Trophoblast cell (in vitro differentiated cells and primary cell): Measurements from ENCODE around the gene STRIP1.

Experiments
- DNase-seq, 2 donors: peaks; one replicate each; pipeline ENCODE4 v3.0.0-alpha.2; 2016
- H2AFZ ChIP-seq: 2 replicates; pipeline ENCODE4 v1.6.1; 2013; ENCODE audit warnings: low read length, moderate library complexity, mild to moderate bottlenecking; ENCODE audit not compliant: insufficient read depth, poor library complexity
- H2AK5ac ChIP-seq: 2 replicates; pipeline ENCODE4 v1.6.1; 2013; ENCODE audit warnings: mild to moderate bottlenecking, low read length
- H2BK120ac ChIP-seq: 2 replicates; pipeline ENCODE4 v1.6.1; 2013; ENCODE audit warnings: low read length, mild to moderate bottlenecking, moderate library complexity; ENCODE audit not compliant: insufficient read depth, poor library complexity
- H2BK12ac ChIP-seq: 2 replicates; pipeline ENCODE4 v1.6.1; 2013; ENCODE audit warnings: mild to moderate bottlenecking, low read length, moderate library complexity
- H2BK5ac ChIP-seq: 2 replicates; pipeline ENCODE4 v1.6.1; 2013; ENCODE audit warnings: low read length, low read depth, moderate library complexity, mild to moderate bottlenecking; ENCODE audit not compliant: poor library complexity
- H3K14ac ChIP-seq: 2 replicates; pipeline ENCODE4 v1.6.1; 2013; ENCODE audit warnings: mild to moderate bottlenecking, low read length
- H3K18ac ChIP-seq: 2 replicates; pipeline ENCODE4 v1.6.1; 2013; ENCODE audit warnings: mild to moderate bottlenecking, low read length
- H3K23ac ChIP-seq: 2 replicates; pipeline ENCODE4 v1.6.1; 2013; ENCODE audit warnings: low read length
- H3K27ac ChIP-seq: 2 replicates; pipeline ENCODE4 v1.5.1; 2013; ENCODE audit warnings: low read depth, mild to moderate bottlenecking, inconsistent platforms, low read length, moderate library complexity
- H3K27me3 ChIP-seq: 2 replicates; pipeline ENCODE4 v1.6.1; 2013; ENCODE audit warnings: inconsistent platforms, mild to moderate bottlenecking, low read length, moderate library complexity; ENCODE audit not compliant: insufficient read depth
- H3K36me3 ChIP-seq, 2 experiments: 1 replicate in 1 of 2; 2 replicates in 1 of 2; pipeline ENCODE4 v1.6.1; 2013; ENCODE audit warnings: low read length in 2 of 2, mild to moderate bottlenecking in 2 of 2, moderate library complexity in 1 of 2; ENCODE audit not compliant: insufficient read depth in 2 of 2, control insufficient read depth in 1 of 2
- H3K4ac ChIP-seq: 2 replicates; pipeline ENCODE4 v1.6.1; 2013; ENCODE audit warnings: low read depth, mild to moderate bottlenecking, low read length, moderate library complexity
- H3K4me1 ChIP-seq, 2 experiments: 1 replicate in 1 of 2; 2 replicates in 1 of 2; pipeline ENCODE4 v1.6.1; 2013; ENCODE audit warnings: low read length in 2 of 2, mild to moderate bottlenecking in 2 of 2, moderate library complexity in 1 of 2; ENCODE audit not compliant: insufficient read depth in 2 of 2, control insufficient read depth in 1 of 2
- H3K4me2 ChIP-seq: 2 replicates; pipeline ENCODE4 v1.6.1; 2013; ENCODE audit warnings: inconsistent platforms, mild to moderate bottlenecking, low read length, moderate library complexity
- H3K4me3 ChIP-seq: 2 replicates; pipeline ENCODE4 v1.5.1; 2013; ENCODE audit warnings: mild to moderate bottlenecking, low read depth, low read length, inconsistent platforms
- H3K79me1 ChIP-seq: one replicate; pipeline ENCODE4 v1.6.1; 2013; ENCODE audit warnings: low read length
- H3K79me2 ChIP-seq: 2 replicates; pipeline ENCODE4 v1.6.1; 2013; ENCODE audit warnings: low read length, mild to moderate bottlenecking; ENCODE audit not compliant: control insufficient read depth, insufficient read depth, poor library complexity
- H3K9ac ChIP-seq: 2 replicates; pipeline ENCODE4 v1.6.1; 2013; ENCODE audit warnings: mild to moderate bottlenecking, low read length
- H3K9me3 ChIP-seq: 2 replicates; pipeline ENCODE4 v1.6.1; 2013; ENCODE audit warnings: low read depth, mild to moderate bottlenecking, control low read depth, inconsistent platforms, low read length; ENCODE audit not compliant: insufficient read depth
- H4K12ac ChIP-seq: 2 replicates; pipeline ENCODE4 v1.6.1; 2013; ENCODE audit warnings: low read depth, mild to moderate bottlenecking, low read length, moderate library complexity
- H4K8ac ChIP-seq: 2 replicates; pipeline ENCODE4 v1.6.1; 2013; ENCODE audit warnings: low read depth, mild to moderate bottlenecking, low read length, moderate library complexity
- H4K91ac ChIP-seq: one replicate; pipeline ENCODE4 v1.6.1; 2013; ENCODE audit warnings: low read depth, mild to moderate bottlenecking, low read length, moderate library complexity
- WGBS: extraction: QIAGEN DNeasy Blood & Tissue Kit; methylation state at CpG from one replicate; pipeline ENCODE4 v1.1.7; 2013; ENCODE audit warnings: missing lambda C conversion rate; ENCODE audit not compliant: insufficient read length, insufficient coverage; ENCODE audit errors: extremely low coverage; 5-methylcytosine and 5-hydroxymethylcytosine counted together

Gene STRIP1

DNA sequence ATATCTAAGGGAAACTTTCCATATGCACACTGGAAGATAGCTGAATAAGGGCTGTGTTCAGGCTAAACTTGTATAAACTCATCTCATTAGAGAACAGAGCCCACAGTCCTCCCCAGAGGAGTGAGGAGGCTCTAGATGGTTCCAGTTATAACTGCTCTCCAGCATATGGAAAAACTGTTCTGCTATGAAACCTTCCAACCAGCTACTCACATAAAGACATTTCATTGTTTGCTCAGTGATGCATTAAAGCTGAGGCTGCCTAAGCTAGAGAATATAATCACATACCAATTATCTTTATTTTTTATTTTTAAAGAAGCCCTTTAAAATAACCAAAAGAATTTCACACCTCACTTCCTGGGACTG is 36.6 kb upstream of the STRIP1 start:
- H3K18ac ChIP-seq, result no peak overlapping the region
- H3K36me3 ChIP-seq, result peaks cover 0 to 4% of the 10 kb centered on the region in 2 experiments
- no peak overlapping the region for H3K4me2 ChIP-seq
- H2AK5ac ChIP-seq, result no peak overlapping the region
- H4K91ac ChIP-seq, result no peak overlapping the region
- H3K4me1 ChIP-seq, result peaks cover 13% of the 10 kb centered on the region in 2 experiments
- no peak overlapping the region for H3K4ac ChIP-seq
- H2BK120ac ChIP-seq, result no peak overlapping the region
- no peaks in the 10 kb centered on the region for H3K27me3 ChIP-seq
- H3K14ac ChIP-seq, result no peak overlapping the region
- no peaks in the 10 kb centered on the region for H3K79me1 ChIP-seq
- peaks cover 2% of the 10 kb centered on the region for H3K79me2 ChIP-seq
- H3K23ac ChIP-seq, result no peak overlapping the region
- no peak overlapping the region for H4K8ac ChIP-seq
- H3K4me3 ChIP-seq, result no peak overlapping the region
- no peak overlapping the region for H2AFZ ChIP-seq
- peak overlapping the region; percentile 42 for H3K27ac ChIP-seq
- H2BK12ac ChIP-seq, result no peak overlapping the region
- no peak overlapping the region for H3K9ac ChIP-seq
- DNase-seq, result no peak
- H2BK5ac ChIP-seq, result no peak overlapping the region
- H4K12ac ChIP-seq, result no peak overlapping the region
- no peaks in the 10 kb centered on the region for H3K9me3 ChIP-seq

DNA sequence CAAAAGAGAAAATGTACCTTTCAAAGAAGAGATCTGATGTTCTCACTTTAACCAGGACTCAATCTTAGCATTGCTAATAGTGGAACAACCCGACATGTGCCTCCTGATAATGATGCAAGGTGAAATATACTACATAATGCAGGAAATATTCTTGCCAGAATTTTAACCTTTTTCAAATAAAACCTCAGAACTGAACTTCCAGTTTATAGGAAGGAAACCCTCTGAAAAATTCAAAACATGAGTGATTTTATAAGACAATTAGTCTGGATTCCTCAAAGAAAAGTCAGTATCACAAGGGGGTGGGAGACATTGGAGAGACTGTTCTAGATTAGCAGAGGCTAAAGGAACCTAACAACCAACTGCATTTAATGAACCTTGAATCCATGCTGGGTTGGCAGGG is 31.7 kb upstream of the STRIP1 start:
- H3K79me1 ChIP-seq, result peaks cover 6% of the 10 kb centered on the region
- H3K14ac ChIP-seq, result no peak overlapping the region
- H2BK120ac ChIP-seq, result no peak overlapping the region
- H3K9me3 ChIP-seq, result no peaks in the 10 kb centered on the region
- no peak for DNase-seq
- H4K91ac ChIP-seq, result no peak overlapping the region
- no CpG with 5 or more reads among the region's 1 CpG for WGBS
- no peaks in the 10 kb centered on the region for H3K27me3 ChIP-seq
- no peak overlapping the region for H3K23ac ChIP-seq
- H3K27ac ChIP-seq, result peak overlapping the region; percentile 40
- H3K18ac ChIP-seq, result no peak overlapping the region
- H3K9ac ChIP-seq, result no peak overlapping the region
- peaks cover 2 to 12% of the 10 kb centered on the region in 2 experiments for H3K4me1 ChIP-seq
- no peak overlapping the region for H3K4me3 ChIP-seq
- no peak overlapping the region for H2AFZ ChIP-seq
- peaks cover 5% of the 10 kb centered on the region for H3K79me2 ChIP-seq
- H2BK12ac ChIP-seq, result no peak overlapping the region
- H2AK5ac ChIP-seq, result no peak overlapping the region
- H4K8ac ChIP-seq, result no peak overlapping the region
- no peak overlapping the region for H2BK5ac ChIP-seq
- H3K4ac ChIP-seq, result no peak overlapping the region
- H3K36me3 ChIP-seq, result peaks cover 0 to 2% of the 10 kb centered on the region in 2 experiments
- H4K12ac ChIP-seq, result no peak overlapping the region
- no peak overlapping the region for H3K4me2 ChIP-seq

DNA sequence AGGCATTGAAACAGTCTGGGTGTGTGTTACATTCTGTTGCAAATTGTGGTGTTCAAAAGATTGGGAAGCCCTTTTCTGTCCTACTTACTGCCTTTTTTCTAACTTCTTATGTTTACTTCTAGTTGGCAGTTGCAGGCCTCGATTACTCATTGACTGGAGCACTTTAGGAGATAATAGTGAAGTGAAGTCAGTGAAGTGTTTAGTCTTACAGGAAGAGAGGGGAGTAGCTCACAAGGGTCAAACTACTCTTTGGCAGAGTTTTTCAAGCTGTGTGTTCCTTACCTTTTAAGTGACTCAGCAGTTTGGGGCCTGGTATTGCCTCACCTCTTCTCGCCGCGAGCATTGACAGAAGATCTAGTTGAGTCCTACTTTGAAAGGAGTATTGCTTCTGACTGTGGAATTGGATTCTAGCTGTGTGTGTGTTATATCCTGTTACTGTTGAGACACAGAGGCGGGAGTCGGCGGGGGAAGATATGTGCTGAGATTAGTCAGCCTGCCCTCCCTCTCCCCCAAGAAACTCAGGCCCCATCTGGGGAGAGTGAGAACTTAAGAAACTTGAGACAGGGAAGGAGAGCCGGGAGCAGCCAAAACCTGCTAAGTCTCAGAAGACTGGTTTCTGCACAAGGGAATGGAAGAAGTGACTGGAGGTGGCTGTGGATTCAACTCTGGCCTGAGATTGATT is 30.5 kb upstream of the STRIP1 start:
- no peak overlapping the region for H2AFZ ChIP-seq
- H4K12ac ChIP-seq, result no peak overlapping the region
- no CpG with 5 or more reads among the region's 8 CpGs for WGBS

DNA sequence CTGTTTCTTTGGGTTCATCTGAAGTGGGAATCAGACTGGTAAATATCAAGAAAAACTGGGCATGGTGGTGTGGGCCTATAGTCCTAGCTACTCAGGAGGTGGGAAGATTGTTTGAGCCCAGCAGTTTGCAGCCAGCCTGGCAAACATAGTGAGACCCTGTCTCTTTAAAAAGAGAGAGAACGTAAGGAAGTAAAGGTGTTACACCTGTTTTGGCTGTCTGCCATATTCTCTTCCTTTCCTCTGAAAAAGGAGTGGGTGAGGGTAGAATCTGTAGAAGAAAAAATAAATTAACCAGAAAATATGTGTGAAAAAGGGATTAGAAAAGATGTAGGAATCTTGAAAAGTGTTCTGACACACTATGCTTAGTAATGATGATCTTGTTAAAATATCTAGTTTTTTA is 29.8 kb upstream of the STRIP1 start:
- Histone ChIP-seq H3K27ac (peak overlapping the region; percentile 93), H4K91ac (no peak overlapping the region), H3K9ac (no peak overlapping the region), H3K9me3 (no peaks in the 10 kb centered on the region), H3K4ac (no peak overlapping the region), H3K4me3 (no peak overlapping the region), H3K18ac (no peak overlapping the region), H3K36me3 (peaks cover 3 to 7% of the 10 kb centered on the region in 2 experiments), H4K8ac (no peak overlapping the region), H2BK5ac (peak overlapping the region; percentile 49), H2BK120ac (no peak overlapping the region), H3K79me1 (peaks cover 6% of the 10 kb centered on the region), H3K79me2 (peaks cover 2% of the 10 kb centered on the region), H3K27me3 (no peaks in the 10 kb centered on the region), H3K23ac (no peak overlapping the region), H4K12ac (no peak overlapping the region), H3K14ac (no peak overlapping the region), H2BK12ac (peak overlapping the region; percentile 25), H3K4me2 (peak overlapping the region; percentile 57), H2AFZ (no peak overlapping the region), H2AK5ac (no peak overlapping the region), H3K4me1 (peaks cover 2 to 10% of the 10 kb centered on the region in 2 experiments)
- DNase-seq, result no peak
- WGBS, result no CpG with 5 or more reads among the region's 1 CpG

More for the DNA sequence above, 30.5 kb upstream of the STRIP1 start:
- Histone ChIP-seq H3K79me2 (peaks cover 3% of the 10 kb centered on the region), H2AK5ac (no peak overlapping the region), H3K36me3 (peaks cover 0 to 3% of the 10 kb centered on the region in 2 experiments), H4K8ac (no peak overlapping the region), H3K18ac (no peak overlapping the region), H3K4me3 (no peak overlapping the region), H2BK5ac (peak overlapping the region; percentile 59), H3K27me3 (no peaks in the 10 kb centered on the region), H3K14ac (no peak overlapping the region), H3K4me2 (peak overlapping the region; percentile 57), H2BK12ac (no peak overlapping the region), H2BK120ac (no peak overlapping the region), H3K27ac (peak overlapping the region; percentile 93), H3K4me1 (peaks cover 2 to 10% of the 10 kb centered on the region in 2 experiments), H3K23ac (no peak overlapping the region), H3K79me1 (peaks cover 6% of the 10 kb centered on the region), H4K91ac (peak overlapping the region; percentile 5), H3K9me3 (no peaks in the 10 kb centered on the region), H3K4ac (no peak overlapping the region), H3K9ac (no peak overlapping the region)
- peak; percentile 83 to 85 for DNase-seq
